ENCODE data around the gene TFR2. TPM values are rescaled to one million over a fixed set of nuclear protein-coding genes. Genes with fewer than 3 reads are reported as not detected.

Gene TFR2
- total and polyA plus RNA-seq, 2 experiments from 2014 or later, result 3.7 to 4.2 TPM

DNA sequence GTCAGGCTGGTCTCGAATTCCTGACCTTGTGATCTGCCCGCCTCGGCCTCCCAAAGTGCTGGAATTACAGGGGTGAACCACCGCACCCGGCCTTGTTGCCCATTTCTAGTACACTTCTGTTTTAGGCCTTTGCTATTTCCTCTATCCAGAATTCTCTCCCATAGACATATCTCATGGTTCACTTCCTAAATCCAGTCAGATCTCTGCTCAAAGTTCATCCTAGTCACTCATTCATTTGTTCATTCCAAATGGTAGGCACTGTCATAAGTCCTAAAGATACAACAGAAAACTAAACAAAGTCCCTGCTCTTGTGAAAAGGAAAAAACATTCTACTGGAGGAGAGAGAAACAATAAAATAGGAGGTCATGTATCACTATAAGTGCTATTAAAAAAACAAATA is 31.4 kb downstream of the TFR2 start (continued):
- TF ChIP-seq, protein P1, sequence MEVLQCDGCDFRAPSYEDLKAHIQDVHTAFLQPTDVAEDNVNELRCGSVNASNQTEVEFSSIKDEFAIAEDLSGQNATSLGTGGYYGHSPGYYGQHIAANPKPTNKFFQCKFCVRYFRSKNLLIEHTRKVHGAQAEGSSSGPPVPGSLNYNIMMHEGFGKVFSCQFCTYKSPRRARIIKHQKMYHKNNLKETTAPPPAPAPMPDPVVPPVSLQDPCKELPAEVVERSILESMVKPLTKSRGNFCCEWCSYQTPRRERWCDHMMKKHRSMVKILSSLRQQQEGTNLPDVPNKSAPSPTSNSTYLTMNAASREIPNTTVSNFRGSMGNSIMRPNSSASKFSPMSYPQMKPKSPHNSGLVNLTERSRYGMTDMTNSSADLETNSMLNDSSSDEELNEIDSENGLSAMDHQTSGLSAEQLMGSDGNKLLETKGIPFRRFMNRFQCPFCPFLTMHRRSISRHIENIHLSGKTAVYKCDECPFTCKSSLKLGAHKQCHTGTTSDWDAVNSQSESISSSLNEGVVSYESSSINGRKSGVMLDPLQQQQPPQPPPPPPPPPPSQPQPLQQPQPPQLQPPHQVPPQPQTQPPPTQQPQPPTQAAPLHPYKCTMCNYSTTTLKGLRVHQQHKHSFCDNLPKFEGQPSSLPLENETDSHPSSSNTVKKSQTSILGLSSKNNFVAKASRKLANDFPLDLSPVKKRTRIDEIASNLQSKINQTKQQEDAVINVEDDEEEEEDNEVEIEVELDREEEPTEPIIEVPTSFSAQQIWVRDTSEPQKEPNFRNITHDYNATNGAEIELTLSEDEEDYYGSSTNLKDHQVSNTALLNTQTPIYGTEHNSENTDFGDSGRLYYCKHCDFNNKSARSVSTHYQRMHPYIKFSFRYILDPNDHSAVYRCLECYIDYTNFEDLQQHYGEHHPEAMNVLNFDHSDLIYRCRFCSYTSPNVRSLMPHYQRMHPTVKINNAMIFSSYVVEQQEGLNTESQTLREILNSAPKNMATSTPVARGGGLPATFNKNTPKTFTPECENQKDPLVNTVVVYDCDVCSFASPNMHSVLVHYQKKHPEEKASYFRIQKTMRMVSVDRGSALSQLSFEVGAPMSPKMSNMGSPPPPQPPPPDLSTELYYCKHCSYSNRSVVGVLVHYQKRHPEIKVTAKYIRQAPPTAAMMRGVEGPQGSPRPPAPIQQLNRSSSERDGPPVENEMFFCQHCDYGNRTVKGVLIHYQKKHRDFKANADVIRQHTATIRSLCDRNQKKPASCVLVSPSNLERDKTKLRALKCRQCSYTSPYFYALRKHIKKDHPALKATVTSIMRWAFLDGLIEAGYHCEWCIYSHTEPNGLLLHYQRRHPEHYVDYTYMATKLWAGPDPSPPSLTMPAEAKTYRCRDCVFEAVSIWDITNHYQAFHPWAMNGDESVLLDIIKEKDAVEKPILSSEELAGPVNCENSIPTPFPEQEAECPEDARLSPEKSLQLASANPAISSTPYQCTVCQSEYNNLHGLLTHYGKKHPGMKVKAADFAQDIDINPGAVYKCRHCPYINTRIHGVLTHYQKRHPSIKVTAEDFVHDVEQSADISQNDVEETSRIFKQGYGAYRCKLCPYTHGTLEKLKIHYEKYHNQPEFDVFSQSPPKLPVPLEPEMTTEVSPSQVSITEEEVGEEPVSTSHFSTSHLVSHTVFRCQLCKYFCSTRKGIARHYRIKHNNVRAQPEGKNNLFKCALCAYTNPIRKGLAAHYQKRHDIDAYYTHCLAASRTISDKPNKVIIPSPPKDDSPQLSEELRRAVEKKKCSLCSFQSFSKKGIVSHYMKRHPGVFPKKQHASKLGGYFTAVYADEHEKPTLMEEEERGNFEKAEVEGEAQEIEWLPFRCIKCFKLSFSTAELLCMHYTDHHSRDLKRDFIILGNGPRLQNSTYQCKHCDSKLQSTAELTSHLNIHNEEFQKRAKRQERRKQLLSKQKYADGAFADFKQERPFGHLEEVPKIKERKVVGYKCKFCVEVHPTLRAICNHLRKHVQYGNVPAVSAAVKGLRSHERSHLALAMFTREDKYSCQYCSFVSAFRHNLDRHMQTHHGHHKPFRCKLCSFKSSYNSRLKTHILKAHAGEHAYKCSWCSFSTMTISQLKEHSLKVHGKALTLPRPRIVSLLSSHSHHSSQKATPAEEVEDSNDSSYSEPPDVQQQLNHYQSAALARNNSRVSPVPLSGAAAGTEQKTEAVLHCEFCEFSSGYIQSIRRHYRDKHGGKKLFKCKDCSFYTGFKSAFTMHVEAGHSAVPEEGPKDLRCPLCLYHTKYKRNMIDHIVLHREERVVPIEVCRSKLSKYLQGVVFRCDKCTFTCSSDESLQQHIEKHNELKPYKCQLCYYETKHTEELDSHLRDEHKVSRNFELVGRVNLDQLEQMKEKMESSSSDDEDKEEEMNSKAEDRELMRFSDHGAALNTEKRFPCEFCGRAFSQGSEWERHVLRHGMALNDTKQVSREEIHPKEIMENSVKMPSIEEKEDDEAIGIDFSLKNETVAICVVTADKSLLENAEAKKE (CRISPR knock-in tag; IDR thresholded peaks at IDR 0.05), result no peak
- TF ChIP-seq ETS1 (IDR thresholded peaks at IDR 0.05) (no peak), STAT1 (IDR thresholded peaks at IDR 0.05; ENCODE audit: unreplicated experiment) (no peak), JUNB (IDR thresholded peaks at IDR 0.05; ENCODE audit: unreplicated experiment) (no peak), ZNF114 (CRISPR knock-in tag; IDR thresholded peaks at IDR 0.05) (no peak), CREB1 (CRISPR knock-in tag; IDR thresholded peaks at IDR 0.05; ENCODE audit: low read depth) (no peak)

DNA sequence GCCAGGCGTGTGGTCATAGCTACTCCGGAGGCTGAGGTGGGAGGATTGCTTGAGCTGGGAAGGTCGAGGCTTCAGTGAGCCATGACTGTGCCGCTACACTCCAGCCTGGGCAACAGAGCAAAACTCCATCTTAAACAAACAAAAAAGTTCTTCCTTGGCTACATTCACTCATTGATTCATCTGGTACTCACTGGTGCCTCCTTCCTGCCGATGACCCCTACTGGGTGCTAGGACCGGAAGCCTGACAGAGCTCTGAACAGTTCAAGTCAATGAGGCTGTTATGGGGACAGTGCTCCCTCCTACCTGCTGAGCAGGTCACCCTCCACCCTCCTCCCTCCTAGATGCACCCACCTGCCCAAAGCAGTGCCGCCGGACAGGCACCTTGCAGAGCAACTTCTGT is 34.2 kb downstream of the TFR2 start:
- no peak overlapping the region for H3K4me3 Mint-ChIP-seq
- H3K4me1 Mint-ChIP-seq, result peaks cover 22% of the 10 kb centered on the region
- ATAC-seq (no peak), DNase-seq (ENCODE audit: low spot score) (no peak)
- no peak overlapping the region for H3K27ac ChIP-seq (ENCODE audit: low read depth)
- no peak overlapping the region for H3K4me2 ChIP-seq
- peaks cover 13% of the 10 kb centered on the region for H3K27me3 ChIP-seq (ENCODE audit: insufficient read depth)
- no peak overlapping the region for H2AFZ ChIP-seq
- H3K27ac Mint-ChIP-seq, result no peak overlapping the region
- no peaks in the 10 kb centered on the region for H3K9me3 Mint-ChIP-seq
- peaks cover 5% of the 10 kb centered on the region; the same call in 1 of the 2 replicates for H3F3A ChIP-seq (replicated peaks; ENCODE audit: low read depth)
- peaks cover 10% of the 10 kb centered on the region; the same call in 2 of the 3 replicates for H3K36me3 Mint-ChIP-seq (ENCODE audit: low read depth)
- no peaks in the 10 kb centered on the region for H3K9me2 ChIP-seq (ENCODE audit: insufficient read depth)
- peaks cover 18% of the 10 kb centered on the region for H3K4me1 ChIP-seq (ENCODE audit: insufficient read depth)
- H3K36me3 ChIP-seq (ENCODE audit: insufficient read depth), result no peaks in the 10 kb centered on the region
- H3K27me3 Mint-ChIP-seq (ENCODE audit: insufficient read depth, low read depth, poor library complexity), result peaks cover 35% of the 10 kb centered on the region
- no peak overlapping the region for H3K4me3 ChIP-seq
- H4K20me1 ChIP-seq (replicated peaks; ENCODE audit: insufficient read depth), result no peaks in the 10 kb centered on the region
- no peaks in the 10 kb centered on the region for H3K79me2 ChIP-seq (replicated peaks; ENCODE audit: insufficient read depth)
- TF ChIP-seq, protein P1 (CRISPR knock-in tag; IDR thresholded peaks at IDR 0.05), result no peak
- TF ChIP-seq CREB1 (CRISPR knock-in tag; IDR thresholded peaks at IDR 0.05; ENCODE audit: low read depth) (no peak), ZNF114 (CRISPR knock-in tag; IDR thresholded peaks at IDR 0.05) (no peak), ETS1 (IDR thresholded peaks at IDR 0.05) (no peak), EZH2phosphoT487 (IDR thresholded peaks at IDR 0.05; ENCODE audit: unreplicated experiment) (no peak)

All from GM23338 (cell line).